Hepatic stellate cell (primary cell): ENCODE results near the gene MAP2K7.
"Not testable (repeated sequence)": the region's sequence is repeated elsewhere in the genome, so short reads cannot be mapped to it uniquely, and the experiment has no call there.

Experiments
- DNase-seq: peaks from one replicate; pipeline ENCODE4 v3.0.0; 2011; ENCODE audit warnings: low spot score

Gene MAP2K7

DNA sequence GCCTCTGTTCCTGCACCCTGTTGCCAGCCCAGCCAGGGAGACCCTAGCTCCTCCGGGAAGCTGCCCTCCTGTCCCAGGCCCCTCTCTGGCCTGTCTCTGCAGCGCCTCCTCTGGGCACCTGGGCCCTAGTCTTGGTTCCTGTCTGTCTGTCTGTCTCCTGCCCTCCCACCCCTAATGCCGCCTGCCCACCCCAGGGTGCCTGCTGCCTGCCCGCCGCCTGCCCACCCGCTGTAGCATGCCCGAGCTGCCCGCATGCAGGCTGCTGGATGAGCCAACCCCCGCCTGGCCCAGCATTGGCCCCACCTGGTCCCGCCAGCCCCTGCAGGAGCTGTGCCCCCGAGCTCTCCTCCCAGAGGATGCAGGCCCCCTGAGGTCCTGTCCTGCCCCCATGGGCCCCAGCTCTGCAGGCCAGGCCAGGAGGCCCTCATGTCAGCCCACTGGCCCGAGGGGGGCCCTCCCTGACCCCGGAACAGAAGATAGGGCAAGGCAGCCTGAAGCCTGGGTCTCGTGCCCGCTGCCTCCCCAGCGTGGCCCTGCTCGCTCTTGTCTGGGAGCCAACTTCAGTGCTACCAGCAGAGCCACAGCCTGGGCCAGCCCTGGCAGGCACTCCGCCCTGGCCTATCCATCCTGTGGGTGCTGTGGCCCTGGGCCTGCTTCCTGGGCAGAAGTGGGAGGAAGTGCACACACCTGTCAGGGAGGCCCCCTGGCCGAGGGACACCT, 5.2 kb downstream of the MAP2K7 start:
- no peak for DNase-seq

DNA sequence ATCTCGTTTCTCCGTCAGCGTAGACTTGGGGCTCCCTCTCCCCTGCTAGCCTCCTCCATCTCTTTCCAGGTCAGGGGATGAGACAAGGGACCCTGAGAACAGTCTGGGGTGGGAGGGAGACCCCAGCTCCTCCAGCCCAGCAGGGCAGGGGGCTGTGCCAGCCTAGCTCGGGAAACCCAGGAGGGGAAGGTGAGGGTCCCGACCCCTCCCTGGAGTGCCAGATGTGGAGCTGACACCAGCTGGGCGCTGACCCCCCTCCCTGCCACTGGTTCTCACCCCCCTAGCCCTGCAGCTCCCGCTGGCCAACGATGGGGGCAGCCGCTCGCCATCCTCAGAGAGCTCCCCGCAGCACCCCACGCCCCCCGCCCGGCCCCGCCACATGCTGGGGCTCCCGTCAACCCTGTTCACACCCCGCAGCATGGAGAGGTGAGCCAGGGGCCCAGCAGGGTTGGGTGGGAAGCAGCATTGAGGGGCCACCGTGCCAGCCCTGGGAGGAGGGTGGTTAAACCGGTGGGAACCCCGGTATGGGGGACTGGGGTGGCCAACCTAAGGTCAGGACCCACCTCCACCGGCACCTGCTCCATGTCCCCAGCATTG, 5.9 kb downstream of the MAP2K7 start:
- no peak for DNase-seq

DNA sequence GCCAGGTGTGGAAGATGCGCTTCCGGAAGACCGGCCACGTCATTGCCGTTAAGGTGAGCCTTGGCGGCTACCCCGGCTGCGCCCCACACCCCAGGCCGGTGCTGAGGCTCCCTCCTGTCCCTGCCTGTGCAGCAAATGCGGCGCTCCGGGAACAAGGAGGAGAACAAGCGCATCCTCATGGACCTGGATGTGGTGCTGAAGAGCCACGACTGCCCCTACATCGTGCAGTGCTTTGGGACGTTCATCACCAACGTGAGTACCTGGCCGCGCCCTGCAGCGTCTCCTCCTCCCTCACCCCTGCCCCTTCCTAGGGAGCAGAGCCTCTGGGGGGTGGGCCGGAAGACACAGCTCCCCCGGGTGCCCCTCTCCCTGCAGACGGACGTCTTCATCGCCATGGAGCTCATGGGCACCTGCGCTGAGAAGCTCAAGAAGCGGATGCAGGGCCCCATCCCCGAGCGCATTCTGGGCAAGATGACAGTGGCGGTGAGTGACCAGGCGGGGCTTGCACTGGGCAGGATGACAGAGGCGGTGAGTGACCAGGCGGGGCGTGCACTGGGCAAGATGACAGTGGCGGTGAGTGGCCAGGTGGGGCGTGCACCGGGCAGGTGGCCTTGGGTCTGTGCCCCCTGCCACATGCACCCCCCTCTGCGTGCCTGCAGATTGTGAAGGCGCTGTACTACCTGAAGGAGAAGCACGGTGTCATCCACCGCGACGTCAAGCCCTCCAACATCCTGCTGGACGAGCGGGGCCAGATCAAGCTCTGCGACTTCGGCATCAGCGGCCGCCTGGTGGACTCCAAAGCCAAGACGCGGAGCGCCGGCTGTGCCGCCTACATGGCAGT, 6.9 kb downstream of the MAP2K7 start:
- no peak for DNase-seq

DNA sequence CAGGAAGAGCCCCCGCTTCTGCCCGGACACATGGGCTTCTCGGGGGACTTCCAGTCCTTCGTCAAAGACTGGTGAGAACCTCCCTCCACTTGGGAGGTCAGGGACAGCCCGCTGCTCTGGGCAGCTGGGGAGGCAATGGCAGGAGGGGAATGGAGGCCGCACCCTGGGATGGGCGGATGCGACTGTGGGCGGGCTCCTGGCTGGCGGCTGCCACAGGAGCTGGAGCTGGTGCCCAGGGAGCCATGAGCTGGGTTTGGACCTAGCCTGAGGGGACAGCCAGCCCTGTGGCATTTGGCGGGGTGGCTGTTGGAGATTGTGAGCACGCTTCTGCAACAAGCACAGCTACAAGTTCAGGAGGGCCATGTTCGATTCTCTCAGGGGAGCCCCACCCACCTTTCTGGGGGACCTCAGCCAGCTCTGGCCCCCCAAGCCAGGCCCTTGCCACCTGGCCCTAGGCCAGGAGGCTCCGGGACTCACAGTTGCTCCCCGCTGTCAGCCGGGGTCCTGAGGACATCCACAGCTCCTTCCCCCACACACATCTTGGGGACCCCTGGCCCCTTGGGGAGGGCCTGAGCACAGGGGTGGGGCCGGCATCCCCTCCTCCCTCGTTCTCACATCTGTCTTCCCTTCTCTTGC, 7.9 kb downstream of the MAP2K7 start:
- DNase-seq: no peak

DNA sequence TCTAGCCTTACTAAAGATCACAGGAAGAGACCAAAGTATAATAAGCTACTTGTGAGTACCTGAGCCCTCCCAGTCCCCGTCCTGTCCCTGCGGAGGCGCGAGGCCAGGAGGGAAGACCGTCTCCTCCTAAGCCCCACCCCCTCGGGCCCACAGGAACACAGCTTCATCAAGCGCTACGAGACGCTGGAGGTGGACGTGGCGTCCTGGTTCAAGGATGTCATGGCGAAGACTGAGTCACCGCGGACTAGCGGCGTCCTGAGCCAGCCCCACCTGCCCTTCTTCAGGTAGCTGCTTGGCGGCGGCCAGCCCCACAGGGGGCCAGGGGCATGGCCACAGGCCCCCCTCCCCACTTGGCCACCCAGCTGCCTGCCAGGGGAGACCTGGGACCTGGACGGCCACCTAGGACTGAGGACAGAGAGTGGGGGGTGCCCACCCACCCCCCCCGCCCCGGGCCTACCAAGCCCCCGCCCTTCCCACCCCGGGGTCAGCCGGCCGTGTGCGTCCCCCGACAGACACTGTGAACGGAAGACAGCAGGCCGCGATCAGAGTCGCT, 8.5 kb downstream of the MAP2K7 start:
- no peak for DNase-seq

DNA sequence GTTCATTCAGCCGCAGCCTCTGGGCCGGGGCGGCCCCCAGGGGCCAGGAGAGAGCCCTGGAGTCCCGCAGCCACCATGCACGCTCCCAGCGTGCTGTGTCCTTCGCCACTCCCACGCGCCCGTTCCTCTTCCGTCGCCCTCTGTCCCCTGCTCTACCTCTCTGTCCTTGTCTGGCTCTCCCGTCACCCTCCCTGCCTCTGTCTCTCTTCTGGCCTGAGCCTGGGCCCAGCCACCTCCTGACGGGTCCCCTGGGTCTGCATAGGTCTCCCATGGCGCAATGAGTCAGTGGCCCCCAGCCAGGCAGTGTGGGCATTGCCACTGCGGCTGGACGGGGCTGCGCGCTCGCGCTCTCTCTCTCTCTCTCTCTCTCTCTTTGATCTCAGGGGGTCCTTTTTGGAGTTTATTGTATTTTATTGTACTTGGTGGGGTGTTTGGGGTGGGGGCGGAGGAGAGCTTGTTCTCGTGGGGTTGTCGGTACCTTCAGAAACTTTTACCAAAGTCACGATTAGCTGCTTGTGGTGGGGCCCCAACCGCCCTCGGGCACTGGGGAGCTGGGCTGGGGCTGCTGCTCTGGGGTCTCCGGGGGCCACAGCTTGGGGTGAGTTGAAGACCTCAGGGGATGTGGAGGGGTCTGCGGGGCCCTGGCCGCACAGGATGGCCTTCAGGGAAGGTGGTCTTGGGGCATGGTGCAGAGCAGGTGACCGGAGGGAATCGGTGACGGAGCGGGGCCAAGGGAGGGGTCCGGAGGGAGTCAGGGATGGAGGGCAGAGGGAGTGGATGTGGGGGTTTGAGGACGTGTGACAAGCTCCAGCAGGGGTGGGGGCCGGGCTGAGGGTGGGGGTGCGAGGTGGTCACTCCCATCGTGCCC, 9.3 kb downstream of the MAP2K7 start:
- no peak for DNase-seq

DNA sequence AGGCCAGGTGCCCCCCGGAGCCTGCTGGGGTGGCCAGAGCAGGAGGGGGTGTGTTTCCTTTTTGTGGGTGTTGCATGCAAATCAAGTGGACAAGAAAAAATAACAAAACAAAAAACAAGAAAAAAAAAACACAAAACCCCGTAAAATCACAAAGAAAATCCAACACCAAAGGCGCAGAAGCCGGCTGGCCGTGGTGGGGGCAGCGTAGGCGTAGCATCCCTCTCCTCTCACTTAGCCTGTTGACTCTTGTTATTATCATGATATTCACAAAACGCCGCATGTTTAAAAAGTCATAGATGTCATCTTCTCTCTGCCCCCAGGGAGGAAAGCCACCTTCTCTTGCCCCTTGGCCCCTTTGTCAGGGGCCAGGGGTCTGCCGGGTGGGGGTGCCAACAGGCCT, 10.0 kb downstream of the MAP2K7 start:
- DNase-seq: no peak

DNA sequence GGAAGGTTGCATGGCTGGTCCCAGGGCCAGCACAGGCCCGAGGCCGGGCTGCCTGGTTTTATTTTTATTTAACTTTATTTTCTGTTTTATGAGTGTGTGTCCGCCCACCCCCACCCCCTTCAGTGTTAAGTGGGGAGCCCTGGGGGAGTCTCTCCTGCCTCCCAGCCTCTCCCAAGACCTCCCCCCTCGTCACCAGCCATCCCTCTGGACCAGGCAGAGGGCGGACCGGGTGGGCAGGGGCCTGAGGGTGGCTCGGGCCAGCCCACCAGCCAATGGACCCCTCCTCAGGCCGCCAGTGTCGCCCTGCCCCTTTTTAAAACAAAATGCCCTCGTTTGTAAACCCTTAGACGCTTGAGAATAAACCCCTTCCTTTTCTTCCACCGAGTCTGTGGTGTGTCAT, 10.4 kb downstream of the MAP2K7 start:
- DNase-seq: no peak

DNA sequence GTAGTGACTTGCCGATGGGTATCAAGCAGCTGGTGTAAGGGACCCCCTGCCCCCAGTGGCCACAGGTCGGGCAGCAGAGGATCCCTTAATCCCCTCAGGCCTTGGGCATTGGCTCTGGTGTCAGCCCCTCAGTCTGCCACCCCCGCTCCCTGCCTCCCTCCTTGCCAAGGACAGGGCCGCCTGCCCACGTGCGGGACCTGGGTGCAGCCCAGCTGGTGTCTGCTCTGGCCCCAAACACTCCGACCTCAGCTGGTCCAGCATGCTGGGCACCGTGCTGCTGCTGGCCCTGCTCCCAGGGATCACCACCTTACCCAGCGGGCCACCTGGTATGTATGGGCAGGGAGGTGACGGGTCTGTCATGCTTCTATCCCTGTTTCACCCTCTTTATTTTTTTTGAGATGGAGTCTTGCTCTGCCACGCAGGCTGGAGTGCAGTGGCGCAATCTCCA, 10.9 kb downstream of the MAP2K7 start, which contains the start of gene TGFBR3L:
TGFBR3L (plus strand) TSS at position 233 of the 448 bp plus-strand sequence.
- DNase-seq: no peak

DNA sequence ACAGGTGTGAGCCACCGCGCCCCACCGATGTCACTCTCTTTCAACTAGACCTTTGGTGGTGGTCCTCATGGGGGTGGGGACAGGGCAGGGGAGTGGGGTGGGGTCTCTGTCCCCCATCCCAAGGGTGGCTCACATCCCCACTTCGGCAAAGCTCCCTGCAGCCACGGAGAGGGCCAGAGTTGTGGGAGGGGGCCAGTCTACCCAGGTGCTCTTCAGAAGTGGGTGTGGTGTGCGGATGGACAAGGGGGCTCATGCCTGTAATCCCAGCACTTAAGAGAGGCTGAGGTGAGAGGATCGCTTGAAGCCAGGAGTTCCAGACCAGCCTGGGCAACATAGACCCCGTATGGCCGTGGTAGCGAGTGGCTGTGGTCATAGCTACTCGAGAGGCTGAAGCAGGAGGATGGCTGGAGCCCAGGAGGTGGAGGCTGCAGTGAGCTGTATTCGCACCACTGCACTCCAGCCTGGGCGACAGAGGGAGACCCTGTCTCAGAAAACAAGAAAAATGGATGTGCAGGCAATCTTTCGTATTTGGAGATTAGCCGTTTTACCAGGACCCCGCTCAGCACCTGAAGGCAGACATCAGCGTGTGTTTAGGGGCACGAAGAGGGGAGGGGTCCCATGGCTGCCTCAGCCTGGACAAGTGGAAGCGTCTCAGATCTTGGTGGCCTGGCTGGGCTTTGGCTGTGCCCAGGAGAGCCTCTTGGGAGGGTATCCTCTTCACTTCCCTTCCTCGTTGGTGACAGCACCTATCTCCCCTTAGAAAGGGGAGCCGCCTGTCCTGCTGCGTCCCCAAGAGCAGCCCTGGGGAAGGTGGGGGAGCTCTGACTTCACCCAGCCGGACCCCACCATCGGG, 11.8 kb downstream of the MAP2K7 start:
- no peak for DNase-seq

DNA sequence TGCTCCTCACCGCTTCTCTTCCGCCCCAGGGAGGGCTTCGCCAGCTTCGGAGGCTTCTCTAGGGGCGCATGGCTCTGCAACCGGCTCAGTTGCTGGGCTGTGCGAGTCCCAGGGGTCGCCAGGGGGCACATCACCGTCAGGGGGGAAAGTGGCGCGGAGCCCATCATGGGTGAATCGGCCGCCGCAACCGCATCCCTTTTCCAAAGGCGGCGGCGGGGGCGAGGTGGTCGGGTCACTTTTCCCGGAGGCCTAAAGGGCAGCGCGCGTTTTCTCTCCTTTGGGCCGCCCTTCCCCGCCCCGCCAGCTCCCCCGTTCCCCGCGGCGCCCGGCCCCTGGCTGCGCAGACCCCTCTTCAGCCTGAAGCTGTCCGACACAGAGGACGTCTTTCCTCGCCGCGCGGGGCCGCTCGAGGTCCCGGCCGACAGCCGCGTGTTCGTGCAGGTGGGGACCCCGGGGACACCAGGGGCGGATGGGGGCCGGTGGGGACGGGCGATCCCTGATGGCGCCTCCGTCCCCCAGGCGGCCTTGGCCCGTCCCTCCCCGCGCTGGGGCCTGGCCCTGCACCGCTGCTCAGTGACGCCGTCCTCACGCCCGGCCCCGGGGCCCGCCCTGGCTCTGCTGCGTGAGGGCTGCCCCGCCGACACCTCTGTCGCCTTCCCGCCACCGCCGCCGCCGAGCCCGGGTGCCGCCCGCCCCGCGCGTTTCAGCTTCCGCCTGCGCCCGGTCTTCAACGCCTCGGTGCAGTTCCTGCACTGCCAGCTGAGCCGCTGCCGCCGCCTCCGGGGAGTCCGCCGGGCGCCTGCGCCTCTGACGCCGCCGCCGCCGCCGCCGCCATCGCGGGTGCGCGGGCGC, 12.7 kb downstream of the MAP2K7 start:
- peak; percentile 62 for DNase-seq

DNA sequence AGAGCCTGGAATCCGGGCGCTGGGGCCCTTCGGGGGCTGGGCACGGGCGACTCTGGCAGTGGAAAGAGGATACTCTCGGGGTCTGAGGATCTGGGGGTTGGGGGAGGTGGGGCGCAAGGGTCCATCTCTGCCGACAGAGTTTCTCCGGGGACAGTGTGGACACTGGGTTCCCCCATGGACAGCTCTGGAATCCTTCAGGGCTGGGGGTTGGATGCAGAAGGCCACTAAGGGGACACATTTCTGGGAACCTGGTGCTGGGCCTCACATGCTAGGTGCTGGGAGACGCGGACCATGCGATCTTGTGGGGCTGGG, 13.2 kb downstream of the MAP2K7 start:
- DNase-seq: no peak

DNA sequence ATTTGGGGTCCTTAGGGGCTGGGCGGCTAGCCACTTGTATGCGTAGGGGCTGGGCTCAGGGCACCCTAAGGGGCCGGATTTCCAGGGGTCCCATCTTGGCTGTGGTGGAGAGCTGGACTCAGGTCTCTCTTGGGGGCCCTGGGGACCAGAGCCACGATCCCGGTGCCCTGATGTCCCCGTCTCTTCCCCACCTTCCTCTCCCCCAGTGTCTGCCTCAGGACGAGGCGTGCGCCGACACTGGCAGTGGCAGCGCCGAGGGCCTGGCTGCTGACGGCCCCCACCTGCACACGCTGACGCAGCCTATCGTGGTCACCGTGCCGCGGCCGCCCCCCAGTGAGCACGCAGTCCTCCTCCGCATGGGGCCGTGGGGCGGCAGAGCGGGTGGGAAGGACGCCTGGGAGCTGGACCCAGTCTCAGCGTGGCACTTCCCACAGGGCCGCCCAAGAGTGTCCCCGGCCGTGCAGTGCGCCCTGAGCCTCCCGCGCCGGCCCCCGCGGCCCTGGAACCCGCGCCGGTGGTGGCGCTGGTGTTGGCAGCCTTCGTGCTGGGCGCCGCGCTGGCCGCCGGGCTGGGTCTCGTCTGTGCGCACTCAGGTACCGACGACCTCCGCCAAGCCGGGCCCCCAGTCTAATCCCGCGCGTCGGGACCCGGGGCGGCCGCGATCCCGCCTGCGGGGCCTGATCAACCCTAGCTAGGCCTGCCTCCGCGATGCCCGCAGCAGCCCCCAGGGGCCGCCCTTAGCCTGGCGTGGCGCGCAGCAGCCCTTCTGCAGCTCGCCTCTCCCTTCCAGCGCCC, 13.8 kb downstream of the MAP2K7 start:
- peak; percentile 84 for DNase-seq

DNA sequence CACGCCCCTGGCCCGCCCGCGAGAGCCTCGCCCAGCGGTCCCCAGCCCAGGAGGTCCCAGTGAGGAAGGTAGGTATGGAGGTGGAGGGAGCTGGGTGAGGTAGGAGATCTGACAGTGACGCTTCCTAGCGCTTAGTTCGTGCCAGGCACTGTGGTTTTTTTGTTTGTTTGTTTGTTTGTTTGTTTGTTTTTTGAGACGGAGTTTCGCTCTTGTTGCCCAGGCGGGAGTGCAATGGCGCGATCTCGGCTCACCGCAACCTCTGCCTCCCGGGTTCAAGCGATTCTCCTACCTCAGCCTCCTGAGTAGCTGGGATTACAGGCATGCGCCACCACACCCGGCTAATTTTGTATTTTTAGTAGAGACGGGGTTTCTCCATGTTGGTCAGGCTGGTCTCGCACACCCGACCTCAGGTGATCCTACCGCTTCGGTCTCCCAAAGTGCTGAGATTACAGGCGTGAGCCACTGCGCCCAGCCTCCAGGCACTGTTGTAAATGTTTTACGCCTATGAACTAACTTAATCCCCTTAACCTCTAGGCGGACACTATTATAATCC, 14.5 kb downstream of the MAP2K7 start:
- not testable (repeated sequence) for DNase-seq

DNA sequence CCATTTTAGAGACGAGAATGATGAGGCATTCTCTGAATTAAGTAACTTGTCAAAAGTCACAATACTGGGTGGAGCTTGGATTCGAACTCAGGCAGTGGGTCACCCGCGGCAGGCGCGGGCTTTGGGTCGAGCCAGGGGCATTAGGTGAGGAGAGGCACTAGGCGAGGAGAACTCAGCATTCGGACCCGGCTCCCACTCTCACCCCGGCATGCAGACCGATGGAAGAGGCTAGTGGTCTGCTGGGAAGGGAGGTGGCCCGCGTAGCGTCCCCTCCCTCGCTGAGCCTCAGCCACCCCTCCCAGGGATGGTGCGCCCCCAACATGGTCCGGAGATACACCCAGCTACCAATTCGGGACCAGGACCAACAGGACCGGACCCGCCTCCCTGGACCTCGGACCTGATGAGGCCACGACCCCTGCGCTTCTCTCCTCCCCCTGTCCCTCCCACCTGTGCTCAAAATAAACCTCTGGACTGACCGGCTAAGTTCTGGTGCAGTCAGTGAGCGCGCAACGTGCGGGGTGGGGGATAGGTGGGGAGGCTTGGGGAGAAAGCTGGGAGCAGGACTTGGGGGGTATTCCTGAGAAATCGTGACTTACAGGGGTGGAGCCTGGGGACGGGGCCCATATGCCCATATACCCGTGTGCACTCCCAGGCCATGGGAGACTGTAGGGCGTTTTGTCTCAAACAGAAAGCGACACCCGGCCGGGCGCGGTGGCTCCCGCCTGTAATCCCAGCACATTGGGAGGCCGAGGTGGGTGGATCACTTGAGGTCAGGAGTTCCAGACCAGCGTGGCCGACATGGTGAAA, 15.1 kb downstream of the MAP2K7 start:
- no peak for DNase-seq

DNA sequence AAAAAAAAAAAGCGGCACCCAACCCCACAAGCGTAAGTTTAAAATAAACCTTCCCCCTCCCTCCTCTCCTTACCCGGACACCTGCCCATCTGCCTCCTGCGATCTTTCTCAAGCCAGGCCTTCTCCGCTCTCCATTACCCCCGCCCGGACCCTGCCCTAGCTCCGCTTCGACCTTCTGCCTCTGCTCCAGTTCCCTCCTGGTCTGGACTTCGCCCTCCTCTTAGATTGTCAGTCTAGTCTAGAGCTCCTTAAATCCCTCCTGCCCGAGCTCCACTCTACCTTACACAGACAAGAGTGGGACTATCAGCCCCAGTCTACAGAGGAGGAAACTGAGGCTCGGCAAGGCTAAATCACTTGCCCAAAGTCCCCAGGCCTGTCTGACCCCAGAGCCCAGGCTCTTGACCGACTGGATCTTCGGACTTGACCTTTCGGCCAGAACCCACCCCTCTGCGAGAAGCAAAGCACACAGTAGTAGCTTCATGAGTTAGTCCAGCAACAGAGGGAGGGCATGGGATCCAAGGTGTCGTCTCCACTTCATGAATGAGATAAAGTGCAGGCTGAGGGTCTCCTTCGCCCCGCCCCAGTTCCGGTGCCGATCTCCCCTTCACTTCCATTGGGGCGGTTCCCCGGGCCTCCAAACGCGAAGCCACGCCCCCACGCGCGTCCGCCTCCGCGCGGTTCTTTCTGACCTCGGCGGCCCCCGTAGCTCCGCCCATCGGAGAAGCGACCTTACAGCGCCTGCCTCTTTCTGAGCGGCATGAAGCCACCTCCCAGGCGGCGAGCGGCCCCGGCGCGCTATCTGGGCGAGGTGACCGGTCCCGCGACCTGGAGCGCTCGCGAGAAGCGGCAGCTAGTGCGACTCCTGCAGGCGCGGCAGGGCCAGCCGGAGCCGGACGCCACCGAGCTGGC, 16.2 kb downstream of the MAP2K7 start, which contains the start of gene SNAPC2:
SNAPC2 (plus strand) TSS at position 729 of the 909 bp plus-strand sequence; CDS start at position 758, 29 bp downstream.
- peak; percentile 94 for DNase-seq
